ENCODE results near the gene CTDSPL.

DNA sequence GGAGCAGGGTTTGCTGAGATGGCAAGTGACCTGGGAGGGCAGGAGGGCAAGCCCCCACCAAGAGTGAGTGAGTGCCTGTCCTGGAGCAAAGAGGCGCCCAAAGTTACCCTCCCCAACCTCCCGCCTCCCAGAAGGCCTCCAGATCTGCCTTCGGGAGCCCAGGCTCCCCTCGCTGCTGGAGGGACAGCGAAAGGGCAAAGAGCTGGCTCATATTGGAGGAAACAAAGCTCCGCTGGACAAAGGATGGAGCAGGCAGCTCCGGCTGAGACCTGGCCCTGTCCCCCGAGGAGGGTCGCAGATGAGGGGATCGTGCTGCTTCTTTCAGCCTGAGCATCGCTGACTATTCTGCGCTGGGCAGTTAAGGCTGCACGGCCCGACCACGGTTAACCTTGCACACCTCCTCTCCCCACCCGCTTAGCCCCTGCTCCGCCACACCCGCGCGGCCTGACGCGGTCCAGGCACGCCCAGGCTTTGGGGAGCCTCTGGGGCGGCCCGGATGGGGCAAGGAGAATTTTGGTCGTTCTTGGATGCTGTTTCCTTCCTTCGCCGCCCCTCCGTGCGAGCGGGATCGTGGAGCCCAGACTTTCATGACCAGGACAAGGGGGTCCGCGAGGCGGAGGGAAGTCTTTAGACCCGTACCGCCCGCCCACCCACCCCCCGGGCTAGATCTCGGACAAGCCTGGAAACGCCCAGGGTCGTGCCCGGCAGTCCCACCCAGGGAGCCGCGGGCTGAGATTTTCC, 167.1 kb downstream of the CTDSPL start:
- TF ChIP-seq EP300 (IDR thresholded peaks at IDR 0.05; ENCODE audit: low read depth) (no peak), POLR2AphosphoS5 (IDR thresholded peaks at IDR 0.05) (no peak), POLR2A (IDR thresholded peaks at IDR 0.05) (no peak)
- TF ChIP-seq, protein P1, sequence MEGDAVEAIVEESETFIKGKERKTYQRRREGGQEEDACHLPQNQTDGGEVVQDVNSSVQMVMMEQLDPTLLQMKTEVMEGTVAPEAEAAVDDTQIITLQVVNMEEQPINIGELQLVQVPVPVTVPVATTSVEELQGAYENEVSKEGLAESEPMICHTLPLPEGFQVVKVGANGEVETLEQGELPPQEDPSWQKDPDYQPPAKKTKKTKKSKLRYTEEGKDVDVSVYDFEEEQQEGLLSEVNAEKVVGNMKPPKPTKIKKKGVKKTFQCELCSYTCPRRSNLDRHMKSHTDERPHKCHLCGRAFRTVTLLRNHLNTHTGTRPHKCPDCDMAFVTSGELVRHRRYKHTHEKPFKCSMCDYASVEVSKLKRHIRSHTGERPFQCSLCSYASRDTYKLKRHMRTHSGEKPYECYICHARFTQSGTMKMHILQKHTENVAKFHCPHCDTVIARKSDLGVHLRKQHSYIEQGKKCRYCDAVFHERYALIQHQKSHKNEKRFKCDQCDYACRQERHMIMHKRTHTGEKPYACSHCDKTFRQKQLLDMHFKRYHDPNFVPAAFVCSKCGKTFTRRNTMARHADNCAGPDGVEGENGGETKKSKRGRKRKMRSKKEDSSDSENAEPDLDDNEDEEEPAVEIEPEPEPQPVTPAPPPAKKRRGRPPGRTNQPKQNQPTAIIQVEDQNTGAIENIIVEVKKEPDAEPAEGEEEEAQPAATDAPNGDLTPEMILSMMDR (IDR thresholded peaks at IDR 0.05), result no peak
